Measurements from ENCODE around the gene ADCY3. TPM values are rescaled to one million over a fixed set of nuclear protein-coding genes. Genes with fewer than 3 reads are reported as not detected.

The ADCY3 gene
- total RNA-seq, 1 experiment from 2014 or later, result 71.1 TPM

- CTCF ChIA-PET, result interaction anchor here (2.5 kb wide), 1 partner anchor 8 kb away, joined by 9 read pairs; no protein-coding TSS in a partner anchor
- no peak overlapping the region for H3K27ac ChIP-seq (ENCODE audit: low read depth, low read length)
- H3K4me3 ChIP-seq (replicated peaks in 1 of 2; ENCODE audit: low read depth in 1 of 2, low read length in 2 of 2), result no peak overlapping the region
- no peaks in the 10 kb centered on the region for H3K27me3 ChIP-seq (ENCODE audit: insufficient read depth, low read length)
- peak; percentile 15; the same call in 1 of the 2 replicates for ATAC-seq
- H3K9me2 ChIP-seq (ENCODE audit: insufficient read depth), result no peaks in the 10 kb centered on the region
- no peaks in the 10 kb centered on the region for H3K9me3 ChIP-seq (ENCODE audit: control insufficient read depth in 1 of 2, insufficient read depth in 1 of 2, low read depth in 1 of 2, low read length in 2 of 2)
- POLR2A ChIA-PET, result no interaction called here
- H3K9ac ChIP-seq (ENCODE audit: low read length), result no peak overlapping the region
- RAD21 ChIA-PET (ENCODE audit: low non-redundant PET in 1 of 2, low total read pairs in 2 of 2, uncharacterized antibody in 2 of 2, unreplicated experiment in 2 of 2), result interaction anchor here in 1 of 2 experiments (0.6 kb wide), 1 partner anchor 27 kb away, joined by 5 read pairs; no protein-coding TSS in a partner anchor
- no peak overlapping the region for H3K4me2 ChIP-seq (ENCODE audit: low read length)
- intact Hi-C loops (cut with micrococcal nuclease), result no loop called here
- DNase-seq (ENCODE audit: low read depth, low spot score), result no peak
- TF ChIP-seq ZNF274 (IDR thresholded peaks at IDR 0.05; ENCODE audit: low read depth, low read length) (no peak), CBX3 (IDR thresholded peaks at IDR 0.05; ENCODE audit: low read depth) (no peak), SRF (IDR thresholded peaks at IDR 0.05; ENCODE audit: low read depth) (no peak), EGR1 (IDR thresholded peaks at IDR 0.05; ENCODE audit: low read depth) (no peak), YY1 (IDR thresholded peaks at IDR 0.05; ENCODE audit: extremely low read depth, insufficient replicate concordance, low read depth, low read length) (no peak), JUND (IDR thresholded peaks at IDR 0.05) (no peak)
- TF ChIP-seq, protein P1, sequence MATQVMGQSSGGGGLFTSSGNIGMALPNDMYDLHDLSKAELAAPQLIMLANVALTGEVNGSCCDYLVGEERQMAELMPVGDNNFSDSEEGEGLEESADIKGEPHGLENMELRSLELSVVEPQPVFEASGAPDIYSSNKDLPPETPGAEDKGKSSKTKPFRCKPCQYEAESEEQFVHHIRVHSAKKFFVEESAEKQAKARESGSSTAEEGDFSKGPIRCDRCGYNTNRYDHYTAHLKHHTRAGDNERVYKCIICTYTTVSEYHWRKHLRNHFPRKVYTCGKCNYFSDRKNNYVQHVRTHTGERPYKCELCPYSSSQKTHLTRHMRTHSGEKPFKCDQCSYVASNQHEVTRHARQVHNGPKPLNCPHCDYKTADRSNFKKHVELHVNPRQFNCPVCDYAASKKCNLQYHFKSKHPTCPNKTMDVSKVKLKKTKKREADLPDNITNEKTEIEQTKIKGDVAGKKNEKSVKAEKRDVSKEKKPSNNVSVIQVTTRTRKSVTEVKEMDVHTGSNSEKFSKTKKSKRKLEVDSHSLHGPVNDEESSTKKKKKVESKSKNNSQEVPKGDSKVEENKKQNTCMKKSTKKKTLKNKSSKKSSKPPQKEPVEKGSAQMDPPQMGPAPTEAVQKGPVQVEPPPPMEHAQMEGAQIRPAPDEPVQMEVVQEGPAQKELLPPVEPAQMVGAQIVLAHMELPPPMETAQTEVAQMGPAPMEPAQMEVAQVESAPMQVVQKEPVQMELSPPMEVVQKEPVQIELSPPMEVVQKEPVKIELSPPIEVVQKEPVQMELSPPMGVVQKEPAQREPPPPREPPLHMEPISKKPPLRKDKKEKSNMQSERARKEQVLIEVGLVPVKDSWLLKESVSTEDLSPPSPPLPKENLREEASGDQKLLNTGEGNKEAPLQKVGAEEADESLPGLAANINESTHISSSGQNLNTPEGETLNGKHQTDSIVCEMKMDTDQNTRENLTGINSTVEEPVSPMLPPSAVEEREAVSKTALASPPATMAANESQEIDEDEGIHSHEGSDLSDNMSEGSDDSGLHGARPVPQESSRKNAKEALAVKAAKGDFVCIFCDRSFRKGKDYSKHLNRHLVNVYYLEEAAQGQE (IDR thresholded peaks at IDR 0.05; ENCODE audit: low read depth), result no peak
- TF ChIP-seq, protein P2, sequence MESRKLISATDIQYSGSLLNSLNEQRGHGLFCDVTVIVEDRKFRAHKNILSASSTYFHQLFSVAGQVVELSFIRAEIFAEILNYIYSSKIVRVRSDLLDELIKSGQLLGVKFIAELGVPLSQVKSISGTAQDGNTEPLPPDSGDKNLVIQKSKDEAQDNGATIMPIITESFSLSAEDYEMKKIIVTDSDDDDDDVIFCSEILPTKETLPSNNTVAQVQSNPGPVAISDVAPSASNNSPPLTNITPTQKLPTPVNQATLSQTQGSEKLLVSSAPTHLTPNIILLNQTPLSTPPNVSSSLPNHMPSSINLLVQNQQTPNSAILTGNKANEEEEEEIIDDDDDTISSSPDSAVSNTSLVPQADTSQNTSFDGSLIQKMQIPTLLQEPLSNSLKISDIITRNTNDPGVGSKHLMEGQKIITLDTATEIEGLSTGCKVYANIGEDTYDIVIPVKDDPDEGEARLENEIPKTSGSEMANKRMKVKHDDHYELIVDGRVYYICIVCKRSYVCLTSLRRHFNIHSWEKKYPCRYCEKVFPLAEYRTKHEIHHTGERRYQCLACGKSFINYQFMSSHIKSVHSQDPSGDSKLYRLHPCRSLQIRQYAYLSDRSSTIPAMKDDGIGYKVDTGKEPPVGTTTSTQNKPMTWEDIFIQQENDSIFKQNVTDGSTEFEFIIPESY (IDR thresholded peaks at IDR 0.05; ENCODE audit: extremely low read depth, insufficient replicate concordance, low read length), result no peak
- TF ChIP-seq, protein P3, sequence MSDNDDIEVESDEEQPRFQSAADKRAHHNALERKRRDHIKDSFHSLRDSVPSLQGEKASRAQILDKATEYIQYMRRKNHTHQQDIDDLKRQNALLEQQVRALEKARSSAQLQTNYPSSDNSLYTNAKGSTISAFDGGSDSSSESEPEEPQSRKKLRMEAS (IDR thresholded peaks at IDR 0.05), result no peak
- H2AFZ ChIP-seq (ENCODE audit: low read depth, low read length, poor library complexity, severe bottlenecking), result no peak overlapping the region
- peaks cover 10% of the 10 kb centered on the region for H3K79me2 ChIP-seq (ENCODE audit: insufficient read depth, low read length)
- no peaks in the 10 kb centered on the region for H4K20me1 ChIP-seq (ENCODE audit: insufficient read depth)
- H3K4me1 ChIP-seq (ENCODE audit: control insufficient read depth in 1 of 2, insufficient read depth in 2 of 2, low read length in 2 of 2), result no peaks in the 10 kb centered on the region
- BruUV-seq (replicated peaks), result no TSS peak
- peaks cover 34 to 65% of the 10 kb centered on the region in 2 experiments for H3K36me3 ChIP-seq (ENCODE audit: control insufficient read depth in 1 of 2, insufficient read depth in 2 of 2, low read length in 2 of 2)
Measured at GRCh38 chr2:24819442-24820174, 100.4 kb downstream of the ADCY3 start.

Data from HCT116 (cell line).